K562 (cell line): ENCODE data around the gene TMEM143. TPM values are rescaled to one million over a fixed set of nuclear protein-coding genes. Genes with fewer than 3 reads are reported as not detected.

Experiments used
- E2F6 ChIP-seq, 2 experiments: IDR thresholded peaks; 2 replicates each; pipeline ENCODE4 v1.6.1; 2011; ENCODE audit warnings: borderline replicate concordance in 1 of 2, control low read depth in 1 of 2, low read depth in 1 of 2, low read length in 1 of 2, mild to moderate bottlenecking in 1 of 2, mixed read lengths in 1 of 2, moderate library complexity in 1 of 2; ENCODE audit not compliant: insufficient read depth in 1 of 2, insufficient read length in 1 of 2, poor library complexity in 1 of 2, severe bottlenecking in 1 of 2; ENCODE audit errors: extremely low read depth in 1 of 2
- ETV6 ChIP-seq, 3 experiments: fragments of 150-350 bp in 1 of 3; sonication (generic) in 1 of 3; formaldehyde crosslinking in 1 of 3; IDR thresholded peaks; 2 replicates each; pipeline versions ENCODE4 v1.6.1 to v1.8.0; 2014 to 2022; ENCODE audit warnings: borderline replicate concordance in 2 of 3, low read depth in 2 of 3, antibody characterized with exemption in 1 of 3, low read length in 1 of 3, mild to moderate bottlenecking in 1 of 3, missing genetic modification reagents in 1 of 3
- GABPB1 ChIP-seq: sonication (generic); formaldehyde crosslinking; IDR thresholded peaks from 2 replicates; pipeline ENCODE4 v1.8.0; 2022; ENCODE audit warnings: mild to moderate bottlenecking, missing genetic modification reagents
- GATAD2B ChIP-seq: fragments of 450-650 bp; IDR thresholded peaks from 2 replicates; pipeline ENCODE4 v1.6.1; 2017; ENCODE audit warnings: mild to moderate bottlenecking, borderline replicate concordance
- SMAD4 ChIP-seq: fragments of 250-450 bp; sonication (Bioruptor Pico); conservative IDR thresholded peaks from 2 replicates; pipeline ENCODE4 v1.8.0; 2021; ENCODE audit warnings: inconsistent platforms, mild to moderate bottlenecking, moderate library complexity
- ZNF23 ChIP-seq: fragments of 250-450 bp; sonication (Bioruptor Pico); IDR thresholded peaks from 2 replicates; pipeline ENCODE4 v1.4.0; 2020; ENCODE audit warnings: mild to moderate bottlenecking
- polyA plus RNA-seq, 8 experiments: library from polyadenylated mRNA; depleted of rRNA in 4 of 8; stranded (reverse) in 5 of 8; unstranded in 3 of 8; fragments of >200 nt; fragmentation: Nextera tagmentation in 2 of 8; fragmentation: Illumina TruSeq in 1 of 8; extraction: Ambion mirVana in 2 of 8; extraction: Trizol in 1 of 8; gene quantifications; 2 replicates each; pipeline versions ENCODE4 v1.2.1 to v1.2.3, GENCODE V29; 2011 to 2014; ENCODE audit warnings: inconsistent platforms in 1 of 8, missing spikeins in 1 of 8
- total RNA-seq, 7 experiments: library from RNA; depleted of rRNA in 6 of 7; stranded (reverse); fragments of >200 nt in 6 of 7; fragmentation: Illumina TruSeq in 2 of 7; extraction: Trizol in 2 of 7; gene quantifications; 2 replicates each; pipeline versions ENCODE4 v1.2.1 to v1.2.3, GENCODE V29; 2011 to 2021; ENCODE audit warnings: low replicate concordance in 1 of 7
- TF ChIP-seq, protein P1 (sequence below): sonication (generic); formaldehyde crosslinking; IDR thresholded peaks from 2 replicates; pipeline ENCODE4 v1.9.0; 2022; ENCODE audit warnings: mild to moderate bottlenecking, missing genetic modification reagents
- TF ChIP-seq, protein P2 (sequence below): sonication (generic); IDR thresholded peaks from 2 replicates; pipeline ENCODE4 v1.6.1; 2016

TMEM143 gene
- total and polyA plus RNA-seq, 9 of the 15 experiments (the other 6 are each of a cell fraction or from before 2014, with no cell fraction given): 0.66 to 8.8 (median 4.3) TPM

DNA sequence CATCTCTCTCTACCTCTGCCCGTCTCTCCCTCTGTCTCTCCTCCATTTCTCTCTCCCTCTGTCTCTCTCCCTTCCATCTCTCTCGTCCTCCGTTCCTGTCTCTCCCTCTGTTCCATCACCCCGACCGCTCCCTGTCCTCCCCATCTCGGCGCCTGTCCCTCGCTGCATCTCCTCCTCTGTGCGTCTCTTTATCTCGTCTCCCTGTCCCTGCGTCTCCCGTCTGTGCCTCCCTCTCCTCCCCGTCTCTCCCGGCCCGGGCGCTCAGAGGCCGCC lies 34.3 kb upstream of the TMEM143 start (continued):
- TF ChIP-seq SMAD4 (CRISPR knock-in tag) (no peak), ETV6 (IDR thresholded peaks at IDR 0.05; ENCODE audit: borderline replicate concordance in 1 of 2, low read depth in 2 of 2, low read length in 1 of 2) (no peak), ETV6 (CRISPR knock-in tag; IDR thresholded peaks at IDR 0.05; ENCODE audit: borderline replicate concordance) (no peak), E2F6 (IDR thresholded peaks at IDR 0.05; ENCODE audit: borderline replicate concordance in 1 of 2, extremely low read depth in 1 of 2, insufficient read depth in 1 of 2, insufficient read length in 1 of 2, low read depth in 1 of 2, low read length in 1 of 2, poor library complexity in 1 of 2, severe bottlenecking in 1 of 2) (no peak), GABPB1 (CRISPR knock-in tag) (peak; percentile 2; the same call in 1 of the 2 replicates), GATAD2B (no peak), ZNF23 (CRISPR knock-in tag) (no peak)
- TF ChIP-seq, protein P1, sequence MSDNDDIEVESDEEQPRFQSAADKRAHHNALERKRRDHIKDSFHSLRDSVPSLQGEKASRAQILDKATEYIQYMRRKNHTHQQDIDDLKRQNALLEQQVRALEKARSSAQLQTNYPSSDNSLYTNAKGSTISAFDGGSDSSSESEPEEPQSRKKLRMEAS (CRISPR knock-in tag): no peak
- TF ChIP-seq, protein P2, sequence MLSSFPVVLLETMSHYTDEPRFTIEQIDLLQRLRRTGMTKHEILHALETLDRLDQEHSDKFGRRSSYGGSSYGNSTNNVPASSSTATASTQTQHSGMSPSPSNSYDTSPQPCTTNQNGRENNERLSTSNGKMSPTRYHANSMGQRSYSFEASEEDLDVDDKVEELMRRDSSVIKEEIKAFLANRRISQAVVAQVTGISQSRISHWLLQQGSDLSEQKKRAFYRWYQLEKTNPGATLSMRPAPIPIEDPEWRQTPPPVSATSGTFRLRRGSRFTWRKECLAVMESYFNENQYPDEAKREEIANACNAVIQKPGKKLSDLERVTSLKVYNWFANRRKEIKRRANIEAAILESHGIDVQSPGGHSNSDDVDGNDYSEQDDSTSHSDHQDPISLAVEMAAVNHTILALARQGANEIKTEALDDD: no peak
